Upper lobe of left lung (tissue), 4 donors: ENCODE data around the gene LRRC10B.

Experiments
- CTCF ChIP-seq, 6 experiments: fragments of 450-650 bp in 4 of 6; fragments of 200-600 bp in 2 of 6; sonication (generic) in 2 of 6; IDR thresholded peaks; one replicate each; pipeline ENCODE4 v1.5.1; 2016 to 2019; ENCODE audit warnings: antibody characterized with exemption in 6 of 6
- POLR2A ChIP-seq, 4 donors: fragments of 450-650 bp; IDR thresholded peaks; one replicate each; pipeline ENCODE4 v1.5.1; 2016 to 2017; ENCODE audit warnings: antibody characterized with exemption in 4 of 4, mild to moderate bottlenecking in 2 of 4
- POLR2AphosphoS5 ChIP-seq, 2 donors: sonication (generic); formaldehyde crosslinking; IDR thresholded peaks; one replicate each; pipeline ENCODE4 v1.5.1; 2017; ENCODE audit warnings: antibody characterized with exemption in 2 of 2

GRCh38 chr11:61538636-61538961, 30.1 kb downstream of the LRRC10B start:
- no peak for TF ChIP-seq CTCF (IDR thresholded peaks at IDR 0.05)
- TF ChIP-seq POLR2A (IDR thresholded peaks at IDR 0.05) = no peak
- TF ChIP-seq POLR2AphosphoS5 (IDR thresholded peaks at IDR 0.05) = no peak
